HEK293 (cell line): ENCODE measurements around the gene TAF12.

Source experiments
- KLF1 ChIP-seq: fragments of 450-650 bp; formaldehyde crosslinking; IDR thresholded peaks from 2 replicates; pipeline ENCODE4 v1.5.1; 2016; ENCODE audit warnings: missing biosample characterization, missing genetic modification characterization
- KLF16 ChIP-seq: fragments of 450-650 bp; formaldehyde crosslinking; IDR thresholded peaks from 2 replicates; pipeline ENCODE4 v1.5.1; 2017; ENCODE audit warnings: missing biosample characterization, missing genetic modification characterization
- KLF17 ChIP-seq: fragments of 450-650 bp; formaldehyde crosslinking; IDR thresholded peaks from 2 replicates; pipeline ENCODE4 v1.5.1; 2016; ENCODE audit warnings: missing biosample characterization, missing genetic modification characterization
- PRDM10 ChIP-seq: fragments of 450-650 bp; formaldehyde crosslinking; IDR thresholded peaks from 2 replicates; pipeline ENCODE4 v1.5.1; 2016; ENCODE audit warnings: missing biosample characterization, missing genetic modification characterization
- REPIN1 ChIP-seq: fragments of 450-650 bp; formaldehyde crosslinking; IDR thresholded peaks from 2 replicates; pipeline ENCODE4 v1.5.1; 2017; ENCODE audit warnings: missing biosample characterization, missing genetic modification characterization, low read depth
- SETDB1 ChIP-seq: IDR thresholded peaks from one replicate; pipeline ENCODE4 v1.6.1; 2017; ENCODE audit warnings: mild to moderate bottlenecking, low read length, moderate library complexity, mixed read lengths; ENCODE audit not compliant: insufficient read length
- SP7 ChIP-seq: fragments of 450-650 bp; formaldehyde crosslinking; IDR thresholded peaks from 2 replicates; pipeline ENCODE4 v1.5.1; 2016; ENCODE audit warnings: missing biosample characterization, missing genetic modification characterization
- ZBTB11 ChIP-seq: fragments of 450-650 bp; formaldehyde crosslinking; conservative IDR thresholded peaks from 2 replicates; pipeline ENCODE4 v1.5.1; 2016; ENCODE audit warnings: low read depth, missing biosample characterization, missing genetic modification characterization
- ZBTB26 ChIP-seq: fragments of 450-650 bp; formaldehyde crosslinking; optimal IDR thresholded peaks from 2 replicates; pipeline ENCODE3; 2016; ENCODE audit warnings: missing biosample characterization, mild to moderate bottlenecking, missing genetic modification characterization
- ZBTB44 ChIP-seq: fragments of 450-650 bp; IDR thresholded peaks from 2 replicates; pipeline ENCODE4 v1.5.1; 2018; ENCODE audit warnings: missing biosample characterization, mild to moderate bottlenecking, missing genetic modification characterization
- ZBTB8A ChIP-seq: fragments of 450-650 bp; formaldehyde crosslinking; IDR thresholded peaks from 2 replicates; pipeline ENCODE4 v1.5.1; 2016; ENCODE audit warnings: missing biosample characterization, missing genetic modification characterization
- ZFHX2 ChIP-seq: fragments of 450-650 bp; formaldehyde crosslinking; conservative IDR thresholded peaks from 2 replicates; pipeline ENCODE4 v1.5.1; 2016; ENCODE audit warnings: missing biosample characterization, missing genetic modification characterization
- ZNF174 ChIP-seq: fragments of 450-650 bp; formaldehyde crosslinking; IDR thresholded peaks from 2 replicates; pipeline ENCODE4 v1.5.0; 2017; ENCODE audit warnings: missing biosample characterization, mild to moderate bottlenecking, missing genetic modification characterization
- ZNF335 ChIP-seq: fragments of 450-650 bp; formaldehyde crosslinking; conservative IDR thresholded peaks from 2 replicates; pipeline ENCODE4 v1.5.1; 2016; ENCODE audit warnings: missing biosample characterization, missing genetic modification characterization
- ZNF362 ChIP-seq: fragments of 450-650 bp; formaldehyde crosslinking; IDR thresholded peaks from 2 replicates; pipeline ENCODE4 v1.5.1; 2016; ENCODE audit warnings: missing biosample characterization, missing genetic modification characterization
- ZNF366 ChIP-seq: fragments of 450-650 bp; formaldehyde crosslinking; conservative IDR thresholded peaks from 2 replicates; pipeline ENCODE4 v1.5.1; 2016; ENCODE audit warnings: missing biosample characterization, missing genetic modification characterization
- ZNF394 ChIP-seq: fragments of 450-650 bp; formaldehyde crosslinking; IDR thresholded peaks from 2 replicates; pipeline ENCODE4 v1.5.1; 2016; ENCODE audit warnings: missing biosample characterization, missing genetic modification characterization, mild to moderate bottlenecking, moderate library complexity, borderline replicate concordance
- ZNF548 ChIP-seq: fragments of 450-650 bp; formaldehyde crosslinking; IDR thresholded peaks from 2 replicates; pipeline ENCODE4 v1.5.1; 2016; ENCODE audit warnings: missing biosample characterization, missing genetic modification characterization
- ZNF600 ChIP-seq: fragments of 450-650 bp; formaldehyde crosslinking; IDR thresholded peaks from 2 replicates; pipeline ENCODE4 v1.5.1; 2016; ENCODE audit warnings: missing biosample characterization, missing genetic modification characterization
- ZNF629 ChIP-seq: fragments of 450-650 bp; formaldehyde crosslinking; IDR thresholded peaks from 2 replicates; pipeline ENCODE4 v1.5.1; 2017; ENCODE audit warnings: missing biosample characterization, missing genetic modification characterization
- ZNF701 ChIP-seq: fragments of 450-650 bp; formaldehyde crosslinking; IDR thresholded peaks from 2 replicates; pipeline ENCODE4 v1.5.1; 2016; ENCODE audit warnings: missing biosample characterization, missing genetic modification characterization
- ZNF830 ChIP-seq: fragments of 450-650 bp; IDR thresholded peaks from 2 replicates; pipeline ENCODE4 v1.5.0; 2018; ENCODE audit warnings: missing biosample characterization, missing genetic modification characterization, low read depth, mild to moderate bottlenecking, moderate library complexity
- ZSCAN5A ChIP-seq: fragments of 450-650 bp; formaldehyde crosslinking; IDR thresholded peaks from 2 replicates; pipeline ENCODE4 v1.5.1; 2016; ENCODE audit warnings: missing biosample characterization, missing genetic modification characterization

TAF12 gene

GRCh38 chr1:28581531-28582247 lies 61.2 kb downstream of the TAF12 start (continued):
- TF ChIP-seq PRDM10 (tag by site-specific recombination) (peak; percentile 68), ZNF600 (peak; percentile 57; the same call in 1 of the 2 replicates), REPIN1 (peak; percentile 93; the same call in 1 of the 2 replicates), SP7 (tag by site-specific recombination) (peak; percentile 92), SETDB1 (no peak), ZBTB11 (peak; percentile 50), ZNF362 (tag by site-specific recombination) (no peak), ZBTB44 (0 out of 2 replicates have a peak, but pooled peaks have one; percentile 25), ZFHX2 (tag by site-specific recombination) (peak; percentile 76), ZBTB8A (tag by site-specific recombination) (peak; percentile 100), KLF16 (tag by site-specific recombination) (peak; percentile 98), ZNF629 (tag by site-specific recombination) (peak; percentile 82), ZSCAN5A (tag by site-specific recombination) (0 out of 2 replicates have a peak, but pooled peaks have one; percentile 13), KLF17 (peak; percentile 95), KLF1 (peak; percentile 96), ZNF701 (tag by site-specific recombination) (0 out of 2 replicates have a peak, but pooled peaks have one; percentile 16), ZBTB26 (peak; percentile 99), ZNF830 (tag by site-specific recombination) (no peak), ZNF335 (peak; percentile 99), ZNF174 (tag by site-specific recombination) (no peak), ZNF366 (tag by site-specific recombination) (peak; percentile 67), ZNF394 (tag by site-specific recombination) (peak; percentile 91; the same call in 1 of the 2 replicates), ZNF548 (tag by site-specific recombination) (no peak)
